Stimulated activated CD8-positive, alpha-beta memory T cell treated with anti-CD3 and anti-CD28 coated beads, Interleukin-4, amount 100 ng/mL, for 4 hours (primary cell): ENCODE measurements around the gene DGKI.

Experiments used
- DNase-seq, 2 donors: peaks; one replicate each; pipeline ENCODE4 v3.0.0-alpha.2; 2020; ENCODE audit warnings: low read depth in 2 of 2, low spot score in 1 of 2

The DGKI gene

DNA sequence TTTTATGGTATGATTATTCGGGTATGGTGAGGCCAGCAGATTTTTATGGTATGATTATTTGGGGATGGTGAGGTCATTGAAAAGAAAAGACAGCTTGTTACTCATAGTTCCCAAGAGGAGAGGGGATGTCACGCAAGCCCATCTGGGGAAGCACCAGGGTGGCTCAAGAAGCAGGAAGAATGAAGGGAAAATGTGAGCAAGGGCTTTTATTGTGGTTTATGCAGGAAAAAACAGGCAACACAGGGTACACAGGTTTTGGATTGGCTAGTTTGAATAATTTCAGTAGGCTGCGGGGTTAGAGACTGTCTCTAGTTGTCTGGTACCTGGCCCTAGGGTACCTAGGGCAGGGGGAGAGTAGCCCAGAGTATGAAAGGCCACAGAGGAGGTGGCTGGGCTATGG, 26.8 kb upstream of the DGKI start:
- DNase-seq, result no peak

DNA sequence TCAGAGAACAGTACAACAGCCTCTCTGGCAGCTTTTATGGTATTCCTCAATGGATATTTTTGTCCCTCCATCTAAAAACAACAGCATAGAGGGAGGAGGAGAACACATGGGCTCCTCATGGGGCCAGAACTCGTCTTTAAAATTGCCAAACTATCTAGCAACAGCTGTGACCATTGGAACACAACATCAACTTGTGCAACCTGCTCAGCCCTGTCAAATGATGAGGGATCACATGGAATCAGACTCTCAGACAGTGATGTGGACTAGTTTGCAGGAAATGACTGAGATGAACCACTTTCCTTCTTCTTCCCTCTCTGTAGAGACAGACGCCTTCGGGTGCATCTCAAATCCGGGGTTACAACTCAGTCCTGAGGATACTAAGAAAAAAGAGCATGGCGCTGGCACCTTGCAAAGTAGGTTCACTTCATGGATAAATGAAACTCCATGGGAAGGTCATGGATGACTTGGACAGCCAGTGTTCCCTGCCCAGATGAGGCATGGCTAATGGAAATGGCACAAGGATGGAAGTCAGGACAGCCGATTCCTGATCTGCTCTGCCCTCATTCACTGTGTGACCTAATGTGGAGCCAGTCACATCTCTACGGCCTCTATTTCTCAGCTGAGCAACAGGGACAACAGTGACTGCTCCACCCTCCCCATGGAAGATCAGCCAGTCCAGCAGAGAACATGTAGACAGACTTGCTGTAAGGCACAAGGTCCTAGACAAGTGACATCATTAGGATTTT, 24.6 kb upstream of the DGKI start:
- no peak for DNase-seq

- DNase-seq, result no peak
Observed at GRCh38 chr7:137870684-137871083, 23.9 kb upstream of the DGKI start.

- no peak for DNase-seq
Observed at GRCh38 chr7:137870078-137870477, 23.3 kb upstream of the DGKI start.

DNA sequence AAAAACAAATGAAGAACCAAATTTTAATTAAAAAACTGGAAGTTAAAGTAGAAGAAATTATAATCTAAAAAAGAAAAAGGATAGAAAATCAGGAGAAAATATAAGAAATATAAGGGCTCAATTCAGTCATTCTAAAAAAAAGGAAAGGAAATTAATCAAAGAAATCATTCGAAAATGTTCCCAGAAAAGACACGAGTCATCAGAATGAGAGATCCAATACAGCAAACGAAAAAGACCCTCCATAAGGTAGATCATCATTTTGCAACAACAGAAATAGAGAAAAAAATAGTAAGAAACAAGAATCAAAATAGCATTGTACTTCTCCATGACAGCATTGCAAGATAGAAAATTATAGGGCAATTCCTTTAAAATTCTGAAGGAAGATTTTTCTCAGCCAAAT, 22.5 kb upstream of the DGKI start:
- DNase-seq, result no peak

GRCh38 chr7:137867289-137867688, 20.5 kb upstream of the DGKI start:
- DNase-seq, result no peak

- no peak for DNase-seq
Observed at GRCh38 chr7:137865764-137866163, 19.0 kb upstream of the DGKI start.

DNA sequence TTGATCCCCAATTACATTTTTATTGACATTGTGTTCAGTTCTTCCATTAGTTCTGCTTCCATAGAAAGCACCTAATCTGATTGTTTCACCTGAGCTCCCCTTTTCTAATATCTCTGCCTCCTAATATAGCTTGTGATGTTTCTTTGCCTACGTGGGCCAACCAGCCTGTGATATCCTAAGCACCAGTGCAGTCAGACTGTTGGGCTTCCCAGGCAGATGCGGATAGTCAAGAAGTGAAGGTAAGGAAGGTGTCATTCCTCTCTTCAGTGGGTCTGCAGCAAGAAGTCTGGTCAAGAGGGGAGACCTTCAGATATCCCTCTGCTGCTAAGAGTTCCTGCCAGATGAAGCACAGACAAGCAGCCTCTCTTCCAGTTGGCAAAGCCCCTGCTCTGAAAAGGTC, 16.2 kb upstream of the DGKI start:
- DNase-seq, result no peak

DNA sequence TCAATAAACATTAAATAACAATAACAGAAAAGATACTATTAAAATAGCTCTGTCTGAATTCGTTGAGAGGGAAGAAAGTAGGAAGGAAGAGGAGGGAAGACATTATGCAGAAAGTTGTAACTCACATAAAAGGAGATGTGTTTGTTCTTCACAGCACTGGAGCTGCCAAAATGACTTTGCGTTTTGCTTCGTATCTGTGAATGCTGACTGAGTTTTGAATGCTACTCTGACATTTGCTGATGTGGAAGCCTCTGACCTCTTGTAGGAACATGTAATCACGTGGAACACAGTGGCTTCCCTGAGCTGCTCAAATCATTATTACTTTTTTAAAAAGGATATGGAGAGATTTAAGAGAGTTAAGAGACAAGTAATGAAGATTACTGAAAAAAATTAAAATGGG, 15.6 kb upstream of the DGKI start:
- DNase-seq, result no peak

DNA sequence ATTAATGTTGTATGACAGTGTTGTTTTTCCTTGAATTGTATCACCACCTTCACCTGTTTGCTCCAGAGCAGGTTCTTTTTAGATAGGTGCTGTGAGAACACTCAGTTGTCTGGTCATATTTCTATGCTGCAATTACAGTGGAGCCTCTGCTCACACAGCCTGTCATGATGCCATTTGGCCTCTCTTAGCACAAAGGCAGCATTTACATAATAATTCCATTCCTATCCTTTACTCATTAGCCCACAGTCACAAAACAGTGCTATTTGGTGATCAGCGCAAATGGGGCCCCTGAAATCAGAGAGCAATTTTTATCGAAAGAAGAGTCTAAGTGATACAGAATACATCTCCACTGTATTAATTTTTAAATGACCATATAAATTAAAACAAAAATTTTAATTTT, 13.8 kb upstream of the DGKI start:
- no peak for DNase-seq

- DNase-seq, result no peak
Observed at GRCh38 chr7:137853053-137853452, 6.3 kb upstream of the DGKI start.

- no peak for DNase-seq
Observed at GRCh38 chr7:137852108-137852507, 5.3 kb upstream of the DGKI start.

DNA sequence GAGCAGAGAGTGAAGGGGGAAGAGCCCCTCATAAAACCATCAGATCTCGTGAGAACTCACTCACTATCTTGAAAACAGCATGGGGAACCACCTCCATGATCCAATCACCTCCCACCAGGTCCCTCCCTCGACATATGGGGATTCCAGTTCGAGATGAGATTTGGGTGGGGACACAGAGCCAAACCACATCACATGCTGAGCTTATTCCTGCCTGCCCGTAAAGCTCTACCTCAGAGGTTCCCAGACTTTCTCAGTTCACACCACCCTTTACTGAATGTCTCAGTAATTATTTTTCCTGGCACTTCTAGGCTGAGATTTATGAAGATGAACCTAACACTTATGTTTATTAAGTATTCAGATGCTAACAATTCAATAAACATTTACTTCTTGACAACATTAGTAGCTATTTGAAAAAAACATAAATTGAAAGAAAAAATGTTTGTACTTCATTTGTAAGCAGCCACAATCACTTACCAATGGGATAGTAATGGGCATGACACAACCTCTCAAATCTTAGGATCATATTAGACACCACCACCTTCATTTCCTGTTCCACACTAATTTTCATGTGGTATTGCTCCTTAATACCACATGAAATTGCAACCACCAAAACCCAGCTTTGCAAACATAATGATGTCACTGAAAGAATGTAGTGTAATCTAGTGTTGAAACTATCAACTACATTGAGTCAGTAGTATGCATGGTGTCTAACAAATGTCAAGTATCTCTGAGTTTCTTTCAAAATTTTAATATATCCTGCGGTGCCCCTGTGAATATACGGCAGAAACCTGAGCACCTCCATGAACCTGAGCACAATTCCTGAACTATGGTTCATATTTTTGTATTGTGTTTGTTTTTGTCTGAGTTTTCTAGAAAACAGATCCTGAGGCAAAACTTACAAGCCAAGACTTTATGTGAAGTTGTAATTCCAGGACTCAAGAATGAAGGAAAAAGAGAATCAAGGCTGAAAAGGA, 4.5 kb upstream of the DGKI start:
- DNase-seq, result no peak

DNA sequence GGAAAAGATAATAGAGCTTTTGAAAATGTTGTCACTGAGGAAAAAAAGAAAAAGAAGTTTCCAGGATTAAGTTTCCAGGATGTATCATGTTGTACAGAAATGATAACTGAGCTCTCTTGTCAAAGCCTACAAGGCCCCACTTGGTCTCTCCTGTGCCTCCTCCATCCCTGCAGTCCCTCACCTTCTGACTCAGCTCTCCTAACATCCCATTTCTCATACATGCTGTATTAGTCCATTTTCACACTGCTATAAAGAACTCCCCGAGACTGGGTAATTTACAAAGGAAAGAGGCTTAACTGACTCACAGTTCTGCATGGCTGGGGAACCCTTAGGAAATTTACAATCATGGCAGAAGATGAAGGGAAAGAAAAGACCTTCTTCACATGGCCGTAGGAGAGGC, 3.8 kb upstream of the DGKI start:
- no peak for DNase-seq

GRCh38 chr7:137848095-137848494, 1.3 kb upstream of the DGKI start:
- DNase-seq, result no peak

GRCh38 chr7:137847568-137848050, 835 bp upstream of the DGKI start:
- no peak for DNase-seq

DNA sequence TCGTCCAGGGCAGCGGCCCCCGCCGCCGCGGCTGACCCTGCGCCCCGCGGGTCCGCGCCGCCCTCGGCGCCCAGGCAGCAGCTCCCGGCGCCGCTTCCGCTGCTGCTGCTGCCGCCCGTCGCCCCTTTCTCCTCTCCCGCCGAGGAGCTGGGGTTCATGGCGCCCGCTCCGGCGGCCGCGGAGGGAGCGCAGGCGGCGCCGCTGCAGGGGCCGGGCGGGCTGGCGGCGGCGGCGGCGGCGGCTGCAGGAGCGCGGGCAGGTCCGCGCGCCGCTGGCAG, 286 bp downstream of the DGKI start:
- no peak for DNase-seq

- DNase-seq, result no peak
Observed at GRCh38 chr7:137844677-137845425, 1.9 kb downstream of the DGKI start.

- no peak for DNase-seq
Observed at GRCh38 chr7:137839903-137840779, 6.6 kb downstream of the DGKI start.

DNA sequence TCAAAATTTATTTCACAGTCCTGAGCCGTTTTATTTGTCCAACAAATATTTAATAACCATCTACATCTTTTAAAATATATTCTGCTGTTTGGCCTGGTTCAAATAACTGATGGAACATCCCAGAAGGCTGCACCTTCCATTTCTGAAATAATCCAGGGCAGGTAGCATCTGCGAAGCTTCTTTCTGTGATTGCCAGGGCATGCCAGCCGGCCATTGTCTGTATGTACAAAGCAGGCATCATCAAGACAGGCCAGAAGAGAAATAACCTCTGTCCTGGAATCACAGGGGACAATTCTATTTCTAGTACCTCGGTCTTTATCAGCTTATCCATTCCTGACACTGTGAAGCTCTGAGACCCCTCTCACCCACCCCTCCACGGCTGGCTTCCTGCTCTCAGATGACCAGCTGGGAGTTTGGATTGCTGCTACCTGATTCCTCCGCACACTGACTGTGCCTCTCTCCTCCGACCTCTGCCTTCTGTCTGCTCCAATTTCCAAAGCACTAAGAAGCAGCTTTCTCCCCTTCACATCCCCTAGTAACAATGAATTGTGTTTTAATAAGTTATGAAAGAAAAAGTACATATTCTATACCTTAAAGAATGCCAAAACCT, 8.0 kb downstream of the DGKI start:
- no peak for DNase-seq
